GM12891 (cell line): ENCODE data around the gene TTL.
"Not testable (repeated sequence)": the region's sequence is repeated elsewhere in the genome, so short reads cannot be mapped to it uniquely, and the experiment has no call there.

ENCODE experiments used
- DNase-seq: peaks from one replicate; pipeline ENCODE4 v3.0.0; 2011; ENCODE audit warnings: low spot score; ENCODE audit not compliant: insufficient read length
- FAIRE-seq: peaks from 2 replicates; lab custom pipeline; 2011; peaks lifted over from hg19 to GRCh38; lab: Jason Lieb, UNC
- PAX5 ChIP-seq: IDR thresholded peaks from 2 replicates; pipeline ENCODE4 v1.6.1; 2011; ENCODE audit warnings: low read length, moderate library complexity, mild to moderate bottlenecking; ENCODE audit not compliant: insufficient read depth, severe bottlenecking
- POLR2A ChIP-seq: IDR thresholded peaks from 2 replicates; pipeline ENCODE4 v1.6.1; 2011; ENCODE audit warnings: low read depth, low read length, control low read depth
- POLR2AphosphoS5 ChIP-seq: IDR thresholded peaks from 2 replicates; pipeline ENCODE4 v1.6.1; 2011; ENCODE audit warnings: low read depth, low read length, control low read depth
- POU2F2 ChIP-seq: IDR thresholded peaks from 2 replicates; pipeline ENCODE4 v1.6.1; 2011; ENCODE audit warnings: low read depth, mild to moderate bottlenecking, control low read depth, low read length, moderate library complexity
- SPI1 ChIP-seq: IDR thresholded peaks from 2 replicates; pipeline ENCODE4 v1.6.1; 2011; ENCODE audit warnings: low read depth, low read length, control low read depth
- TAF1 ChIP-seq: IDR thresholded peaks from 2 replicates; pipeline ENCODE4 v1.6.1; 2011; ENCODE audit warnings: low read depth, low read length, control low read depth

The TTL gene

GRCh38 chr2:112542123-112542983, 60.4 kb downstream of the TTL start, which contains the start of gene POLR1B:
Gene POLR1B, plus strand, starts transcription at chr2:112542465. Its CDS starts 30 bp downstream, at chr2:112542495.
- FAIRE-seq (peak; percentile 95), DNase-seq (peak; percentile 65)
- TF ChIP-seq POLR2A, result peak; percentile 73
- TF ChIP-seq POLR2AphosphoS5, result peak; percentile 73
- TF ChIP-seq PAX5, result no peak
- peak; percentile 66; the same call in 1 of the 2 replicates for TF ChIP-seq SPI1
- peak; percentile 76 for TF ChIP-seq TAF1
- TF ChIP-seq POU2F2, result peak; percentile 66; the same call in 1 of the 2 replicates

- TF ChIP-seq POLR2AphosphoS5, result no peak
- no peak for FAIRE-seq
- no peak for DNase-seq
Observed at GRCh38 chr2:112542984-112543661, 61.2 kb downstream of the TTL start.

GRCh38 chr2:112547333-112547732, 65.4 kb downstream of the TTL start:
- FAIRE-seq (no peak), DNase-seq (no peak)
- TF ChIP-seq TAF1 (no peak), POLR2A (no peak), PAX5 (no peak), POU2F2 (no peak), SPI1 (no peak), POLR2AphosphoS5 (no peak)

GRCh38 chr2:112548980-112549379, 67.0 kb downstream of the TTL start:
- TF ChIP-seq POLR2A, result no peak
- TF ChIP-seq PAX5, result no peak
- no peak for TF ChIP-seq SPI1
- TF ChIP-seq POLR2AphosphoS5, result no peak
- no peak for TF ChIP-seq TAF1
- no peak for TF ChIP-seq POU2F2
- DNase-seq, result no peak
- FAIRE-seq, result no peak

- no peak for DNase-seq
- FAIRE-seq, result no peak
- TF ChIP-seq PAX5 (no peak), TAF1 (no peak), SPI1 (no peak), POLR2A (no peak), POU2F2 (no peak), POLR2AphosphoS5 (no peak)
Observed at GRCh38 chr2:112566104-112566503, 84.1 kb downstream of the TTL start.

GRCh38 chr2:112566508-112566907, 84.6 kb downstream of the TTL start:
- not testable (repeated sequence) for DNase-seq, FAIRE-seq

GRCh38 chr2:112572005-112572404, 90.0 kb downstream of the TTL start:
- TF ChIP-seq TAF1, result no peak
- TF ChIP-seq PAX5, result no peak
- TF ChIP-seq POLR2AphosphoS5, result no peak
- no peak for TF ChIP-seq POU2F2
- no peak for TF ChIP-seq SPI1
- no peak for TF ChIP-seq POLR2A
- FAIRE-seq, result no peak

GRCh38 chr2:112577756-112578155, 95.8 kb downstream of the TTL start:
- no peak for FAIRE-seq
- DNase-seq, result no peak
- TF ChIP-seq SPI1, result no peak
- no peak for TF ChIP-seq POLR2AphosphoS5
- TF ChIP-seq POLR2A, result no peak
- TF ChIP-seq PAX5, result no peak
- TF ChIP-seq TAF1, result no peak
- no peak for TF ChIP-seq POU2F2

More at GRCh38 chr2:112572005-112572404, 90.0 kb downstream of the TTL start:
- DNase-seq, result no peak

GRCh38 chr2:112579241-112579640, 97.3 kb downstream of the TTL start:
- FAIRE-seq (no peak), DNase-seq (no peak)
- TF ChIP-seq POLR2AphosphoS5, result no peak

GRCh38 chr2:112580084-112580483, 98.1 kb downstream of the TTL start:
- FAIRE-seq (no peak), DNase-seq (no peak)
- TF ChIP-seq PAX5 (no peak), POU2F2 (no peak), POLR2A (no peak), SPI1 (no peak), TAF1 (no peak), POLR2AphosphoS5 (no peak)
